ENCODE measurements around the gene PJVK.

Gene PJVK

GRCh38 chr2:178482437-178482836, 31.3 kb downstream of the PJVK start:
- peak; percentile 61 for DNase-seq

GRCh38 chr2:178484245-178485041, 33.3 kb downstream of the PJVK start:
- no peak for DNase-seq

- DNase-seq = no peak
Measured at GRCh38 chr2:178485356-178485755, 34.2 kb downstream of the PJVK start.

GRCh38 chr2:178491612-178492011, 40.4 kb downstream of the PJVK start:
- no peak for DNase-seq

GRCh38 chr2:178496049-178496448, 44.9 kb downstream of the PJVK start:
- no peak for DNase-seq

GRCh38 chr2:178498137-178498536, 47.0 kb downstream of the PJVK start:
- no peak for DNase-seq

GRCh38 chr2:178499640-178500039, 48.5 kb downstream of the PJVK start:
- DNase-seq = no peak

GRCh38 chr2:178502751-178503150, 51.6 kb downstream of the PJVK start:
- DNase-seq = no peak

GRCh38 chr2:178506101-178506500, 54.9 kb downstream of the PJVK start:
- DNase-seq = no peak

GRCh38 chr2:178506524-178506923, 55.3 kb downstream of the PJVK start:
- DNase-seq = no peak

- DNase-seq = no peak
Measured at GRCh38 chr2:178506949-178507348, 55.8 kb downstream of the PJVK start.

- DNase-seq = no peak
Measured at GRCh38 chr2:178508646-178509045, 57.5 kb downstream of the PJVK start.

GRCh38 chr2:178510384-178510783, 59.2 kb downstream of the PJVK start:
- DNase-seq = no peak
